NCI-H226 (cell line): ENCODE measurements around the gene RER1.
A peak's percentile ranks its signal among the peaks of the same experiment; 100 is the strongest.

ENCODE experiments used
- DNase-seq: peaks from one replicate; pipeline ENCODE4 v3.0.0-alpha.2; 2015

Gene RER1

GRCh38 chr1:2447276-2448097 is 55.8 kb downstream of the RER1 start:
- no peak for DNase-seq

DNA sequence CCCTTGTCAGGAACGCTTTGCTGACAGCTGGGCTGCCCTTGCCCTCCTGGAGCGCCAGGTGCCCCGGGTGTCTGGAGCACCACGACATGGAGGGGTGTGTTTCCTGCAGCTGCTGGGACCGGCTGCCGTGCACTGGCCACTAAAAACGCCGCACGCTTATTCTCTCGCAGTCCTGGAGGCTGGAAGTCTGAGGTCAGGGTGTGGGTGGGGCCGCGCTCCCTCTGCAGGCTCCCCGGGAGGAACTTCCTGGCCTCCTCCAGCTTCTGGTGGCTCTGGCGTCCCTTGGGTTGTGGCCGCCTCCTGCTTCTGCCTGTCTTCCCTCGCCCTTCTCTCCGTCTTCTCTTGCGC is 56.4 kb downstream of the RER1 start:
- no peak for DNase-seq

DNA sequence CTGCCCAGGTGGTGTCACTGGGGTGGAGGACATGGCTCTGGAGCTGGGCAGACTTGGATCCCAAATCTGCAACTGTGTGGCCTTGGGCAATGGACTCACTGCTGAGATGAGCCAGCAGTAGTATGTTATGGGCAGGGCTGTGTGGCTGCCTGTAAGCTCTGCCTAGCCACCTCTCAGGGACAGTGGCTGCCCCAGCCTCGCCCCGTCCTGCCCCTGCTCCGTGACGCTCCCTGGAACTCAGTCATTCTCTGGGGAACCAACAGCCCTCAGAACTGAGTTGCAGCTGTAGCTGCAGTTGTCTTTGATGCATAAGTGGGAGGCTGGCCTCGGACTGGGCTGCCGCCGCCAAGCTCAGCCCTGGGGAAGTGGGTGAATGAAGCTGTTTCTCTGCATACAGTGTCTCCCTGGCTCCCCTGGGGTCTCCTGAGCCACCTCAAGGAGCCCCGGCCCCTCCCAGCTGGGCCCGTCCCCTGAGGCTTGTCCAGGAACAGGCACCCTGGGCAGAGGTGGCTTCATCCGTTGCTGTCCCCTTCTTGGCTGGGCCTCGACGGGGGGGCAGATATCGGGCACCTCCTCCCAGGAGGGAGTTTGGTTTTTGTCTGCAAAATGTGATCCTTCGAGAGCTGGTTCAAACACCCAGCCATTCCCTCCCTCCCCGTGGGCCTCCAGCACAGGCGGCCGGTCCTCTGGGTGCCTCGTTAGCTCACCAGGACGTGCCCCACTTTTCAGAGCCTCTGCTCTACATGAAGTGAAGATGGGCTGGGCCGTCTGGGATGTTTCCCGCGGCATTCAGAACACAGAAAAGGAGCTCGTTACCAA is 58.2 kb downstream of the RER1 start:
- no peak for DNase-seq

DNA sequence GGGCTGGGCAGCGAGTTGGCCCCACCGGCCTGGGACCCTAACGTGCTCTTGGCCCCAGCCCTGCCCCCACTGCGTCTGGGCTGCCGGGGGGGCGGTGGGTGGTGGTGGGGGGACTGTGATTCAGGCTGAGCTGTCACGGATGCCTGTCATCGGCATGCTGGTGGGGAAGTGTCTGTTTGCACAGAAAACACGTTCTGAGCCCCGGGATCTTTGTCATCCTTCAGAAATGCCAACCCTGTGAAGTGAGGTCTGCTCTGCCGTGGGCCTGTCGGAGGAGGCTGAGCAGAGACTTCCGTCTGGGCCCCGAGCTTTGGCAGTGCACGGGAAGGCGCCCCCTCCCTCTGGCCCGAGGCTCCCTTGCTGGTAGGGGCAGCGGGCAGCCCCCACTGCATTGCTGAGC is 60.1 kb downstream of the RER1 start:
- DNase-seq, result peak; percentile 82

GRCh38 chr1:2452201-2452931 is 60.7 kb downstream of the RER1 start:
- no peak for DNase-seq

- DNase-seq, result no peak
These were observed 61.3 kb downstream of the RER1 start for GRCh38 chr1:2452932-2453315.

DNA sequence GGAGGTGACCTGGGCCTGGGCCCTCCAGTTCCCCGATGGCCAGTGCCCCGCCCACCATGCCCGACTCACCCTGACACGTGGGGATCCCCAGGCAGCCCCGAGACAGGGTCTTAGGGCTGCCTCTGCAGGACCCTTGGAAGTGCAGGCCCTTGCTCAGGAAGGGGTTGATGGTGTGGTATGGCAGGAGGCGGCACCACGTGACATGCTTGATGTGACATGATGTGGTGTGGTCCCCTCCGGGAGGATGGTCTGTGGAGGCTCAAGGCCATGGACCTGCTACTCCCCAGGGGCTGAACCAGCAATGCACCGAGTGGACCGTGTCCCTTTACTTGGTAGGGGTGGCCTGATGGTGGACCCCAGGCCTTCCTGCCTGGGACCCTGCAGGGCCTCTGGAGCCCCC is 62.6 kb downstream of the RER1 start:
- no peak for DNase-seq
